AG09309 (cell line): ENCODE data around the gene STX1B.

Experiments used
- DNase-seq: peaks from one replicate; pipeline ENCODE4 v3.0.0-alpha.2; 2010; ENCODE audit warnings: low read depth
- H3K4me3 ChIP-seq: 2 replicates; pipeline ENCODE4 v1.5.1; 2011; ENCODE audit warnings: mild to moderate bottlenecking, low read depth, low read length, moderate library complexity; ENCODE audit not compliant: control insufficient read depth
- TF ChIP-seq, protein P1 (sequence below): IDR thresholded peaks from 2 replicates; pipeline ENCODE4 v1.5.1; 2011; ENCODE audit warnings: mild to moderate bottlenecking, low read depth, low read length, inconsistent platforms; ENCODE audit not compliant: insufficient read depth, control insufficient read depth; ENCODE audit errors: missing control alignments

Gene STX1B

DNA sequence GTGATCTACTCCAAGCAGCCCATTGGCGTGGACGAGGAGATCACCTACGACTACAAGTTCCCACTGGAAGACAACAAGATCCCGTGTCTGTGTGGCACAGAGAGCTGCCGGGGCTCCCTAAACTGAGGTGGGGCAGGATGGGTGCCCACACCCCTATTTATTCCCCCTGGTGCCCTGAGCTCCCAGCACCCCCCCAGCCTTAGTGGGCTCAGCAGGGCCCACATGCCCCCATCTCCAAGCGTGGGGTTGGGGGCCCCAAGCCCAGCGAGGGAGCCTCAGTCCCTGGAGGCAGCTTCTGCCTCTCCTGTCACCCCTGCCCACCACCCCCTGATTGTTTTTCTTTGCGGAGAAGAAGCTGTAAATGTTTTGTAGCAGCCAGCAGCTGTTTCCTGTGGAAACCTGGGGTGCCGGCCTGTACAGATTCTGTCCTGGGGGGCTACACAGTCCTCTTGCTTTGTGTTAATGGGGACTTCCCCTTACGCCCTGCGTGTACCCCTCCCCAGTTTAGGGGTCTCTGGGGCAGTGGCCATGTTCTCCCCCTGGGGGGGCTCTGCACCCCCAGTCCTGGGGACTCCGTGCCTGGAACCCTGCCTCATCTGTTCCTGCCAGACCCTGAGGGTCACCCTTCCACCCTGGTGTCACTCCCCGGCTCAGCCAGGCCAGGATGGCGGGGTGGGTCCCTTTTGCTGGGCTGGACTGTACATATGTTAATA, 26.4 kb downstream of the STX1B start:
- no peak for DNase-seq
- TF ChIP-seq, protein P1, sequence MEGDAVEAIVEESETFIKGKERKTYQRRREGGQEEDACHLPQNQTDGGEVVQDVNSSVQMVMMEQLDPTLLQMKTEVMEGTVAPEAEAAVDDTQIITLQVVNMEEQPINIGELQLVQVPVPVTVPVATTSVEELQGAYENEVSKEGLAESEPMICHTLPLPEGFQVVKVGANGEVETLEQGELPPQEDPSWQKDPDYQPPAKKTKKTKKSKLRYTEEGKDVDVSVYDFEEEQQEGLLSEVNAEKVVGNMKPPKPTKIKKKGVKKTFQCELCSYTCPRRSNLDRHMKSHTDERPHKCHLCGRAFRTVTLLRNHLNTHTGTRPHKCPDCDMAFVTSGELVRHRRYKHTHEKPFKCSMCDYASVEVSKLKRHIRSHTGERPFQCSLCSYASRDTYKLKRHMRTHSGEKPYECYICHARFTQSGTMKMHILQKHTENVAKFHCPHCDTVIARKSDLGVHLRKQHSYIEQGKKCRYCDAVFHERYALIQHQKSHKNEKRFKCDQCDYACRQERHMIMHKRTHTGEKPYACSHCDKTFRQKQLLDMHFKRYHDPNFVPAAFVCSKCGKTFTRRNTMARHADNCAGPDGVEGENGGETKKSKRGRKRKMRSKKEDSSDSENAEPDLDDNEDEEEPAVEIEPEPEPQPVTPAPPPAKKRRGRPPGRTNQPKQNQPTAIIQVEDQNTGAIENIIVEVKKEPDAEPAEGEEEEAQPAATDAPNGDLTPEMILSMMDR, result no peak
- H3K4me3 ChIP-seq, result no peak overlapping the region

DNA sequence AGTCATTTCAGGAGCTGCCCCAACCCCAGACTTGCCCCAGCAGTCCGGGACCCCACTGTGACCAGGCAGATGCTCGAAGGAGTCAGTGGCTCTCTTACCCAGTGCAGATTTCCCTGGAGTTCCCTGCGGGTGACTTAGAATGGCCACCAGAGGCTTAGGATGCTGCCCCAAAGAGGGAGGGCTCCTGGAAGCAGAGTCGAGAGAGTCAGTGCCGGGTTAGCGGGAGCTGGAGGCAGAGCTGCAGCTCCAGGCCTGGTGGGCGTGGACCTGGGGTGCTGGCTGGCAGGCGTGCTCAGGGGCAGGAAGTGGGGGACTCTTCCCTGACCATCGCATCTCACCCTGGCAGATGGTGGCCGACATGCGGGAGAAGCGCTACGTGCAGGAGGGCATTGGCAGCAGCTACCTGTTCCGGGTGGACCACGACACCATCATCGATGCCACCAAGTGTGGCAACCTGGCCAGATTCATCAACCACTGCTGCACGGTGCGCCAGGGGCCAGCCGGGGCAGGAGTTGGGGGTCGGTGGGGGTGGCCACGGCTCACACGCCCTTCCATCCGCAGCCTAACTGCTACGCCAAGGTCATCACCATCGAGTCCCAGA, 27.0 kb downstream of the STX1B start:
- no peak for DNase-seq
- no peak overlapping the region for H3K4me3 ChIP-seq
- TF ChIP-seq, protein P1, result no peak

DNA sequence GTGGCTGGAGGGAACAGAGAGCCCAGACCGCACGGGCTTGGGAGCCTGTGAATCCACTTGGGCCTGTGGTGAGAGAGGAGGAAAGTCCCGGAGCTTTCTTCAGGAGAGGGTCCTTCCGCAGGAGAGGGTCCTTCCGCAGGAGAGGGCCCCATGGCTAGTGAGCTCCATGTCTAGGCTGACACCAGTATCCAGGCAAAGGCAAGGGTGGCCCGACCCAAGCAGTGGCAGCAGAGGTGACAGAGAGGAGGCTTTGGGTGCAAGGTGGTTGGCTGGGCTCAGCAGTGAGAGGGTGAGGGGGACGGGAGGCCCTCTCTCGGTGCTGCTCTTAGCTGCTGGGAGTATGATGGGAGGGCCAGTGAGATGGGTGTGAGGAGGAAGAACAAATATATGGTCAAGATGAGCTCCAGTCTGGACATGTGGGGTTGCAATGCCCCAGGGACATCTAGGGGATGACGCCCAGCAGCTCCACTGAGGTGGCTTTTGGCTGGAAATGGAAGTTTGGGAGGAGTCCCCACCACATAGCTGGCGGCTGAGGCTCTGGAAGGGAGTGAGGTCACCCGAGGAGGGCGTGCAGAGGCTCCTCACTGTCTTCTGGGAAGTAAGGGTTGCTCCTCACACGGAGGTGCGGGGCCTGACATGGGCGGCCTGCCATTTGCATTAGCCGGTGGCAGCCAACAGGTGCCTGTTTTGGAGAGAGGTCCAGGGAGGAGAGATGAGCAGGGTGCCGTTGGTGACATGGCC, 27.7 kb downstream of the STX1B start:
- no peak for DNase-seq
- TF ChIP-seq, protein P1, result no peak
- no peak overlapping the region for H3K4me3 ChIP-seq

DNA sequence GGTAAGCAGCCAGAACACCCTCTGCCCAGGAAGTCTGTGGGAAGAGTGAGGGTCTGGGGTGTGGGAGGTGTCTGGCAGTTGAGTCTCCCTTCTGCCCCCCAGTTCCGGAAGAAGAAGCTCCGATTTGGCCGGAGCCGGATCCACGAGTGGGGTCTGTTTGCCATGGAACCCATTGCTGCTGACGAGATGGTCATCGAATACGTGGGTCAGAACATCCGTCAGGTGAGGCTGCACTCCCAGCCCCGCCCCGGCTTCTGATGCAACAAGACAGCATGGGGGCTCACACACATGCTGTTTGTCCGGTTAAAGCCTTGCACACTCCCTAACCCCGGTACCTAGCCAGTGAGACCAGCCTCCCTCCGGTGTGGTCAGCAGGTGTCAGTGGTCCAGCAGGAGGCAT, 29.5 kb downstream of the STX1B start:
- TF ChIP-seq, protein P1, result no peak
- no peak for DNase-seq
- H3K4me3 ChIP-seq, result no peak overlapping the region

DNA sequence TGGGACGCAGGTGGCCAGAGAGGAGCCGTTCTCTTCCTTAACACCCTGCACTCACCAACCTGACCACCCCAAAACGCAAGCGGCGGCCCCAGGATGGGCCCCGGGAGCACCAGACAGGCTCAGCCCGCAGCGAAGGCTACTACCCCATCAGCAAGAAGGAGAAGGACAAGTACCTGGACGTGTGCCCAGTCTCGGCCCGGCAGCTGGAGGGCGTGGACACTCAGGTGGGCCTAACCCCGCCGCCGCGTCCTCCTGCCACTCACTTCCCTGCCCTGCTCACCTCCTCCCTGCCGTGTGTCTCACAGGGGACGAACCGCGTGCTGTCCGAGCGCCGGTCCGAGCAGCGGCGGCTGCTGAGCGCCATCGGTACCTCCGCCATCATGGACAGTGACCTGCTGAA, 30.0 kb downstream of the STX1B start:
- TF ChIP-seq, protein P1, result no peak
- no peak overlapping the region for H3K4me3 ChIP-seq

DNA sequence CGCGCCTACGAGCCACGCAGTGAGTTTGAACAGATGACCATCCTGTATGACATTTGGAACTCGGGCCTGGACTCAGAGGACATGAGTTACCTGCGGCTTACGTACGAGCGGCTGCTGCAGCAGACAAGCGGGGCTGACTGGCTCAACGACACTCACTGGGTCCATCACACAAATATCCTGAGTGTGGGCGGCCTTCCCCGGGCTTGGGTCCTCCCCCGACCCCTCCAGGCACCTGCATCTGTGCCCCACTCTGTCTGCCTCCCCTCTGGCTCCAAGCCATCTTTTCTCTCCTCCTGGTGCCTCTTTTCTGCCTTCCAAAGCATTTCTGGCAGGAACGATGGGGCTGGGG, 30.4 kb downstream of the STX1B start:
- TF ChIP-seq, protein P1, result no peak
- H3K4me3 ChIP-seq, result no peak overlapping the region
- DNase-seq, result no peak

More for the DNA sequence above, 30.0 kb downstream of the STX1B start:
- no peak for DNase-seq
